GM18873 (cell line): ENCODE results near the gene FADS3.

ENCODE experiments used
- ATAC-seq: cut with Tn5 transposase; IDR thresholded peaks from one replicate; pipeline ENCODE4 v1.9.1; 2021; ENCODE audit warnings: mild to moderate bottlenecking, moderate library complexity, moderate number of reproducible peaks; ENCODE audit not compliant: unreplicated experiment, low FRiP score

FADS3 gene

DNA sequence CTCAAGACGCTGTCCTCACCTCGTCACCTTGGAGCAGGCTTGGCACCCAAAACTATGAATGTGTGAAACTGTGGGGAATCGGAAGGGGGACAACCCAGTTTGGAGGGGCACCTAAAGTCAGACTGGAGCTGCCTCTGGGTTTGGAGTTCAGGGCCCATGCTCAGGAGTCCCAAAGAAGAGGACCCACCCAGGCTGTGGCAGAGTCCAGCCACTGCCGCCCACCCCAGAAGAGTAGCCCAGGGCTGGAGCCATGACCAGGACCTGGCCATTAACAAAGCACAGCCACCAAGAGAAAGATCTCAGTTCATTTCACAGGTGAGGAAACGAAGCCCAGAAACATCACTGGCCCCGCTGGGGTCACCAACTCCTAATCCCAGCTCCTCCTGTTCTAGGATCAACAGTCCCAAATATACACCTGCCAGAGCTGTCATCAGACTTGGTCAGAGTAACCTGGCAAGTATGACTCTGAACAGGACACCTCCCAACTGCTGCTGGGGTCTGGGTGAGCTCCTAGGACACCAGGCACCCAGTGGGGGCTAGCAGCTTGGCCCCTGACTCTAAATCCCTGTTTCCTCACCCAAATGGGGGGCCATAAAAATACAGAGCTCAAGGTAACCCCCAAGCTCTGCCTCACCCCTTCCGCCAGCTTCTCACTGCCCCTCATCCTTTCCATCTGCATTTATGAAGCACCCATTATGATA is 23.3 kb upstream of the FADS3 start:
- ATAC-seq = no peak

DNA sequence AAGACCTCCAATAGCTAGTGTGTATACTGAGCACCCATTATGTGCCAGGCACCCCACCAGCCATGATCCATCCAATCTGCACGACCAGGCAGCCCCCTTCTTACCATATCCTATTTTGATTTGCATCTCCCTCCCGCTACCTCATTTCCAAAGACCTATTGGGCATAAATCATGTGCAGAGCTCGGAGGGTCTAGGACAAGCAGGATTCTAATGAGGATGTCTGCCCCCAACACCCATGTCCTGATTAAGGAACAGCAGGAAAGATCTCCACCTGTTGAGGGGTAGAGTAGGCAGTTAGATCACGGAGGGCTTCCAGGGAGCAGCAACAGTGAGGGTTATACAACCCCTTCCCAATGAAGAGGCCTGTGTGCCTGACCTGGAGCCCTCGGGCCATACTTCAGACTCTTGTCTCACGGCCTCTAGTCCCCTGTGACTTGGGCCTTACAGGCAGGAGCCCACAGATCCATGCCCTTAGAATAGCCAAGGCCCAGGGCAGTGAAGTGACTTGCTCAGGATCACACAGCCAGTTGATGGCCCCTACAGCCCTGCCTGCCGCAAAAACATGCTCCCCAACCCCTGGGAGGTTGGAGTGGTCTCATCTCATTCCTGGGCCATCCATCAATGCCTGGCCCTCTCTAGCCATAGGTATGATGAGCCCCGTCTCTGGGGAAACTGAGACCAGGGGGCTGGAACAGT is 22.5 kb upstream of the FADS3 start:
- no peak for ATAC-seq

DNA sequence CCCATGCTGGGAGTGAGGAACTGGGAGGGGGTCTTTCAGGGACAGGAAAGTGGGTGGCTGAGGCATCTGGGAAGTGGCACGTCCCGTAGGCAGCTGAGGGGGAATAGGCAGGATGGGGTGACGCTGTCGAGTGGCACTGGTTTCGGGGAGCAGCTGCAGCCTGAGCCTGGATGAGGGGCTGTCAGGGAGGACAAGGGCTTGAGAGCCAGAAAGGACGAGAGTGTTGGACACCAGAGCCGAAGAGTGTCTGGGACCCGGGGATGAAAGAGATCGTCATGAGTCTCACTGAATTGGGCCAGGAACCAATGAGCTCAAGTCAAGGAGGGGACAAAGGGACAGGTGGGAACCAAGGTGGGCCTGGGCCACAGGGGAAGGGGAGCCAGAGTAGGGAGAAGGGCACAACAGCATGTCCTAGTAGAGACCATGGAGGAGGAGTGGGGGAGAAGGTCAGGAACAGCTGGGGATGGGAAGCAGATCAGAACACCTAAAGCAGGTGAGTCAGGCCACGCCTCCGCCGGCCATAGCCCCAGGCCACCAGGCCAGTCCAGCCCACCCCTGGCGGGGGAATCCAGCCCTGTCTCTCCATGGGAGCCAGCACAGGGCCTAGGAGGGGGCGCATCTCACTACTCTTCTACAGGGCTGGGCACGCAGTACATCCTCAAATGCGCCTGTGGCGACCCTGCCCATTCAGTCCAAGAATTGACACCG is 21.8 kb upstream of the FADS3 start:
- no peak for ATAC-seq

DNA sequence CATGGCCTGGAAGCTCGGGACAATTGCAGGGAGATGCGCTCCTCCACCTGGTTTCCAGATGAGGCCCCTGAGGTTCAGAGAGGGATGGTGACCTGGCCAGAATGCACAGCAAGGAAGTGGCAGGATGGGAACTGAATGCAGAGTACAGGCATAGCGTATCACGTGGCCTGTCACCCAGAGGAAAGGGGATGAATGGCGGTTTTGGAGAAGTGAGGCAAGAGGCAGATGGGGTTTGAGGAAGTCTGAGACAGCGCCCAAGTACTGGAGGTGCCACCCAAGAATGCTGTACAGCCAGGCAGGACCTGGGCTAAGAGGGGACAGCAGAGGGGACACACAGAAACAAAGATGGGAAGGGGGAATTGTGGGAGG is 21.2 kb upstream of the FADS3 start:
- ATAC-seq = no peak

DNA sequence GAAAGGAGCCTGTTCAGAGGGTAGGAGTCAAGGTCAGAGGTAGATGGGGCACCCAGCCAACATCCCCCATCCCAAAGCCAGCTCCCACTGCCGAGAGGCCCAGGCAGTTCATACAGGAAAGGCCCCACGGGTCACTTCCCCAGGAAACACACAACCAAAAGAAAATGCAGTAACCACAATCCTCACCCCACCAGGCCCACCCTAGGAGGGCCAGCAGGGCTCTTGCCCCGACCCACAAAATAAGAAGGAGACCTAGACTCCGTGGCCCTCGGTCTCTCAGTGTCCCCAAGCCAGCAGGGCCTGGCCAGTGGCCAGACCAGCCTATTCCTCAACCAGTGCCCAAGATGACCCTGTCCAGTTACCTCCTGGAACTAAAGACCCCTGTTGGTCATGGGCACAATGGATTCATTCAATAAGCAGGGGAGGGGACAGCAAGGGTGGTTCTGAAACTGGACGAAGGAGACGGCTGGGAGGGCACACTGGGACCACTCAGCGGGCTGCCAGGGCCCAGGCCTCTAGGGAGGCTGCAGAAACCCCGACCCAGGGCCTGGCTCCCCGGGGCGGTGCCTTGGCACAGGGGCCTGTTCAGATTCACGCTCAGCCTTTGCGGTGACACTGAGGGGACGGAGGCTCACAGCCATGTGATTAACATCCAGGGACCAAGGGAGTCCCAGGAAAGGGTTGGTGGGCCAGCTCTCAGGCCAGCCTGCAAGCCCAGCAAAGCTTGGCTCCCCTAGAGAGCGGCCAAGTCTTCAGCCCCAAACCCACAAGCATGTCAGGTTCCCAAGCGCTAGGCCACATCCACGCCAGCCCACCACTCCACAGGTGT is 20.6 kb upstream of the FADS3 start:
- no peak for ATAC-seq

DNA sequence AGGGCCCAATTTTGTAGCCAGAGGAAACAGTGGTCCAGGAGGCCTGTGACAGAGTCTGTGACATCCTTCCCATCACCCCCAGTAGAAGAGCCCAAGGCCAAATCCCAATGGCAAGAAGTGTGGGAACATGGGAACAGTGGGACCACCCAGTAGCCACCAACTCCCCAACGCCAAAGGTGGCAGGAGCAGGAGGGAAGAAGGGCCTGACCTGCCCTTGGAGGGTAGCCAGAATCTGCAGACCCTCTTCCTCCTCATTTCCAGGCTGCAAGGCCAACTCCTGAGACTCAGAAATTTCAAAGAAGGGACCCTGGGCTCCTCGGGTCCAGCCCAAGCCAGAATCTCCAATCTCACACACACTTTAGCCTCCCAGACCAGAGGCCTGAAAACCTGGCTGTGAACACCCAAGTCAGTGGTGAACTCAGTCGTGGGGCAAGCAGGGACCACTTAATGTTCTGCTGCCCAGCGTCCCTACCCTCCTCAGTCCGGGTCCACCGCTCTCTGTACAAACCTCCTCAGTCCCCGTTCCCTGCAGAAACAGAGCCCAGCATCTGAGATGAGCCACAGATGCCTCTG is 19.9 kb upstream of the FADS3 start:
- ATAC-seq = no peak

DNA sequence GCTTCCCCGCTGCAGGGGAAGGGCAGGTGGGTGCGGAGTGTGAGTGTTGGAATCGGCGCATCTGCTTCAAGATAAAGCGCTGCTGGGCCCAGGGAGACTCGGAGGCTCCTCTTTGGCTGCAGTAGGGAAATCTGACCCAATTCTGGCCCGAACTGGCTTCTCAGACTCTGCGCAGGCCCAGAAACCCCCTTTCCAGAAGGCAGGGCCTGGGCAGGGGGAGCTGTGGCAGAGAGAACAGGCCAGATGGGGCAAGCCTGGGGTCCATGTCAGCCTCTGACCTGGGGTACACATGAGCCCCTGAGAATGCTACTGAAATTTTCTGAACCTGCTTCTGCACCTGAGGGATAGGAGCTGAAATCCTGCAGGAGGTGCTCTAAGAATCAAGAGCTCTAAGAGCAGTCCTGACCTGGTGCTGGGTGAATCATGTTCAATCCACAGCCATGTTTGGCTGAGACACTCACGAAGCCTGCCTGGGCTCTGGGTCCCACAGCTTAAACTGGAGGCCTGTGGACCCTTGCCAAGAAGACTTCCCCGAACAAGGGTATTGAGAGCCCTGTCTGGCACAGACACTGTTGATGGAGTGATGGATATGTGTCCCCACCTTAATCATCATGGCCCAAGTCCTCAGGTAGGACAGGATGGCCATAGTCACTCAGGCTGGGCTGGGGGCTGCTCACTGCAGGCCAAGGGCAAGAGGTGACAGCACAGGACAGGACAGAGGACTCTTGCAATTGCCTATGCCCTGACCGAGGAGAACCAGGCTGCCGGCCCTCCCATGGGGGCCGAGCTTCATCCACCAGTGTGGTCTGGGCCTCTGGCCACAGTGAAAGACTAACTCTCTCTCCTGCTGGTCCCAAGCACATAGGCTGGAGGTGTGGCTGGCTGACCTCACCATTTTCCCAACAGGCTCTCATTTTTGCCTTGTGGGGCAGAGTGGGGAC is 19.1 kb upstream of the FADS3 start:
- ATAC-seq = no peak

DNA sequence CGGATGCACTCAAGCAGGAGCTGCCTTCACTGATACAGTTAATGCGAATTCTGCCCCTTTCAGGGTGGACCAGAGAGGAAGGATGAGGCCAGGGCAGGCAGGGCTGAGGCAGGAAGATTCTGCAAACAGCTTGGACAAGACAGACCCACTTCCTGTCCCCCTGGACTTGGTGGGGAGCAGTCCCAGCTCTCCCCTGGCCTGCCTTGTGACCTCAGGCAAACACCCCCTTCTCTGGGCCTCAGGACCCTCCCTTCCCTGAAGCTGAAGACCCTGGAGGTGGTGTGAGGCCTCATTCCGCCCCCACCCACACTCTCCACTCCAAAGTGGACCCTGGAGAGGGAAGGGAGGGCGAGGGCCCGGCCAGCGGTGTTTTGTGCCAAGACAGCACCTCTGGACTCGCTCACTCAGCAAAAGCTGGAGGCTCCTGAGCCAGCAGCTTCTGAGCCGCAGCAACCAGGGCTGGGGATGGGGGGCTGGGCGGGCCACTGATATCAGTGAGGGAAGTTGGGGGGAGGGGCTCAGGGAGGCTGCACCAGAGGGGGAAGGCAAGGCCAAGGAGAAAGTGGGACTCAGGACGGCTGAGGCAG is 17.5 kb upstream of the FADS3 start:
- no peak for ATAC-seq

DNA sequence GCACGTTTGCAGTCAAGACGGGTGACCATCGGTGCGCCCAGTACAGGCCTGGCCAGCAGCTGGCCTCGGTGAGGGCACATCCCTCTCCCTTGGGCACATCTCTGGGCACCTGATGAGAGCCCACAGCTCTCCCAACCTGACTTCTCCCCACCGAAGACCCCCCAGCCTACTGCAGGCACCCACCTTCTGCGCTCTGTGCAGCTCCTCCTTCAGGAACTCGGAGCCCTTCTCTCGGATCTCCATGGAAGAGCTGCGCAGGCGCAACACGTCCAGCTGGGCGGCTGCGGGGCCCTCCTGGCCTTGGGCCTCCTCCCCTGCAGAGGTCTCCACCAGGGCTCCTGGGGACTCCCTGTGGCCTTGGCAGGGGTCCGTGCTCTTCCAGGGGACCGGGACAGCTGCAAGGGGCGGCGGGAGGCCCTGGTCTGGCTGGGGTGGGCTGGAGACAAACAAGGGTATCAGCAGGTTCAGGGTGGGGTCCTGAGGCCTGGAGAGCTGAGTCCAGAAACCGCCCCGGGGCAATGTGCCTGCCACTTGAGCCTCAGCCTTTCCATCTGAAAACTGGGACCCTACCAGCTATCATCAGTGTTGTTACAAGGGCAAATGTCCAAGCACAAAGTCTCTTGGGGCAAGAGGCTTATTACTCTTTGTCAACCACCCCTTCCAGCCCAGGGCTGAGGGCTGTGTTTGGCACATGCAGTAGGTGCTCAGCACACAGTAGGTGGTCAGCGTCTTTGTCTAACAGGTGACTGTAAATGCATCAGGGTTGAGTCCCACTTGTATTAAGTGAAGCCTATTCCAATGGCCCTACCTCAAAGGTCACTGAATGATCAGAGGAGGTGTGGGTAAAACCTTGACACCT is 16.8 kb upstream of the FADS3 start:
- ATAC-seq = no peak

DNA sequence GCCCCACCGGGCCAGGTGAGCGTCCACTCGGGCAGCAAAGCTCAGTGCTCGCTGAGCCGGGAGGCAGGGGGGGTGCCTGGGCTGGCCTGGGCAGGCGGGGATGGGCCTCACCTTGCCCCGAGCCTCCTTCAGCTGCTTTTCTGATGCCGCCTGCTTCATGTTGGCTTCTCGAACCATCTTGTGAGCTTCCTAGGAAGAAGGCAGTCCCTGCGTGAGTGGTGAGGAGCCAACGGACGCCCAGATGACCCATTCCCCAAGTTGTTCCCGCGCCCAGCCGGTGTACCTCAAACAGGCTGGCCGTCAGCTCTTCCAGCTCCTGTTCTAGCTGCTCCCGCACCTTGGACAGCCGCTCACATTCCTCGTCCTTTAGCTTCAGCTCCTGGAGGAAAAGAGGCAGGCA is 15.9 kb upstream of the FADS3 start:
- no peak for ATAC-seq

DNA sequence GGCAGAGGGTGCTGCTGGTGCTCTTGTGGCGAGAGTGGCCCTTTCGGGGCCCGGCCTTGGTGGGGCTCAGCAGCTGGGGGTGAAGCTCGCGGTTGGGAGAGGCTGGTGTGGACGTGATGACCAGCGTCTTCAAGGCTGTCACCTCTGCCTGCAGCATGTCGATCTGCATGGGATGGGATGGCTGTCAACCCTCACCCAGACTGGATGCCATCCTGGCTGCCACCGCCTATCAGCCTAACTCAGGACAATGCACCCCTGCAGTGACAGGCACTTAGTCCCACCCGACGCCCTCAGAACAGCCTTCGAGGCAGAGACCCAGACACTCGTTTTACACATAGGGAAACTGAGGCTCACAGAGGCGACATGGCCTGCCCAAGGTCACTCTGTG is 15.2 kb upstream of the FADS3 start:
- ATAC-seq = no peak

DNA sequence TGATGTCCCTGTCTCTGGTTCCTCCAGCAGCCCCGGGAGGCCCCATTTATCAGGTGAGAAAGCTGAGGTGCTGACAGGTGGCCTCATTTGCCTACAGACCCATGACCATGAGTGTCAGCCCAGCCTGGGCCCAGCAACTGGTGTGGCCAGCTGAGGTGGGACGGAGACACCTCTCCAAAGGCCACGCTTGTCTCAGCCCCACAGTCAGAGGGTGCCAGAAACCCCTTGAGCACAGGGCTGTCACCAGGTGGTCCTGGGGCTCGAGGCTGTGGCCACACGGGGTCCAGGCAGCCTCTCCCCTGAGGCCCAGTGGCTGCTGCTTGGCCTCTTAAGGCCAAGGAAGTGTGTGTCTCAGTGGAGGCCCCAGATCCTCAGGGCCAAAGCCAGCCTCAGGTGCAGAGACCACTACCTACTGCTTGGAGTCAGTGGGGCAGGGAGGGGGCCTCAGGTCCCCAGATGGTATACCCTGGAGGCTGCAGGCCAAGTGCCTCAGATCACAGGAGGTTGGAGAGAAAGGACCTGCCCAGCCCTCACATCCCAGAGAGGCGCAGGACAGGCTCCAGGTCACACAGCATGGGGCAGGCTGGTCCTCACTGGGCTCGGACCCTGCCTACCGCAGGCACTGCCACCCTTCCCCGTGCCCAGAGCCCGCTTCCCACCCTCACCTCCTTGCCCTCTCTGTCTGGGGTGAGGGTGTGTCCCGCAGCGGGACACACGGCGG is 14.6 kb upstream of the FADS3 start:
- ATAC-seq = no peak

DNA sequence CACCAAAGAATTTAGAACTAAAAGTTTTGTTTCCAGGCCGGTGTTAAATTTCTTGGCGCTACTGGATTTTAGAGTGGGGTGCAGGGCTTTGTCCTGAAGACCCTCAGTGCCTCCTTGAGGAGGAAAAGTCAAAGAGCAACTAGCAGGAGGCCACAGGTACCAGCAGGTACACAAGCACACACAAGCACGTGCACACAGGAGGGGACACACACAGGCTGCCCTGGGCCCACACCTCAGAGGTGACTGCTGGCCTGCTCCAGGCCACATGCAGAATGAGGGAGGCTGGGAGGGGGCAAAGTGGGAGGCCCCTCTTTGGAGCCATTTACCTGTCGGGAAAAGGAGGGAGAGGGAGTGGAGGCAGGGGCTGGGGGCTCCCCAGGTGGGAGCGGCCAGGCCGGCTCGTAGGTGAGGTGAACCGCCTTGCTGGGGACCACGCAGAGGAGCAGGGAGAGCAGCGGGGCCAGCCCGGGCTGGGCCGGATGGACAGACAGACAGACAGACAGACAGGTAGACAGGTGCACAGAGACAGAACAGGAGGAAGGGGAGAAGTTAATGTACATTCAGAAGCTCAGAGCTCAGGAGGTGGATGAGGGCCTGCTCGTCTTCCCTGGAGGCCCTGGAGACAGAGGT is 13.8 kb upstream of the FADS3 start:
- no peak for ATAC-seq

DNA sequence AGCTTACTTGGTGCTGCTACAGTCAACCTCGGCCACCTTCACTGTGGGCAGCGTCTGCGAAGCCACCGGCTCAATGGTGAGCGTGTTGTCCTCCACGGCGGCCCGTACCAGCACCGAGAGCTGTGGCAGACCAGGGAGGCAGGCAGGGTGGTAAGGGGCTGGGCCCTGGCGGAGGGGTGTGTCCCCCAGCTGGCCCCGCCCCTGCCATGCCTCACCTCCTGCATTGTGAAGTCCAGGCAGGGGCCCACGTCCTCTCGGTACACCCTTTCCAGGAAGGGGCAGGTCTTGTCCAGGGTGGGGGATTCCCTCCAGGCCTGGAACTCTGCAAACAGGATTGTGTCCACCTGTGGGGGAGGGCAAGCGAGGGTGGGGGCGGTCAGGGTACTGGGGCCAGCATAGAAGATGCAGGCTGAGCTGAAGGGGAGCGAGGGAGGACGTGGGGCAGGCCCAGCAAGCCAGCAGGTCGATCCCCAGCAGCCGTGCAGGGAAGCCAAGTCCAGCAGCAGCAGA is 13.2 kb upstream of the FADS3 start:
- no peak for ATAC-seq

DNA sequence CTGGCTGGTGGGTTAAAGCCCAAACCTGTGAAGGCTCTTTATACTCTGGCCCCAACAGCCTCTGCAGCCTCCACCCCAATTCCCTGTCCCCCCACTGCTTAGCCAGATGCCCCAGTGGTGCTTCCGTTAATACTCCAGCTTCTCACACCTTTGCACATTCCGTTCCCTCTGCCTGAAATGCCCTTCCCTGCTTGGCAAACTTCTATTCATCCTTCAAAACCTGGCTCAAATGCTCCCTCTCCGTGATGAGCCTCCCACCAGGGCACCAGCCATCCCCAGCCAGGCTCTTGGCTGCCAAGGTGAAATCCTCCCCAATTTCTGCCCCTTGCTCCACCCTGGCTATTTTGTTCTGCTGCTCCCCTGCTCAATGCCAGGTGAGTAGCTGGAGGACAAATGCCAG is 12.5 kb upstream of the FADS3 start:
- ATAC-seq = no peak

DNA sequence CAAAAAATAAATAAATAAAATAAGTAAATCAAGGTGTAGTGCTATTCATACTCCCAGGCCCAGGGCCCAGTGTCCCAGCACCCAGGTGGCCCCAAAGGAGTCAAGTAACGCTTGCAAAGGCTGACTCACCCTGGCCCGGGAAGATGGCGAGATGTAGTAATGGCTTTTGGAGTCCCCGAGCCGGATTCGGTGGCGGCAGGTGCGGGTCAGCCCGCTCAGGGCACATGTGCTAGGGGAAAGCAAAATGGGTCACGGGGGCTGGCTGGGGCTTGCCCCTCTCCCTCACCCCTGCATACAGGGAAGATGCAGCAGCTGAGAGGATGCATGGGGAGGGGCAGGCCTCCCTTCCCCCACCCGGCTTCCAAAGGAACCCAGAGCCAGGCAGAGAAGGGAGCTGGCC is 11.0 kb upstream of the FADS3 start:
- ATAC-seq = no peak

DNA sequence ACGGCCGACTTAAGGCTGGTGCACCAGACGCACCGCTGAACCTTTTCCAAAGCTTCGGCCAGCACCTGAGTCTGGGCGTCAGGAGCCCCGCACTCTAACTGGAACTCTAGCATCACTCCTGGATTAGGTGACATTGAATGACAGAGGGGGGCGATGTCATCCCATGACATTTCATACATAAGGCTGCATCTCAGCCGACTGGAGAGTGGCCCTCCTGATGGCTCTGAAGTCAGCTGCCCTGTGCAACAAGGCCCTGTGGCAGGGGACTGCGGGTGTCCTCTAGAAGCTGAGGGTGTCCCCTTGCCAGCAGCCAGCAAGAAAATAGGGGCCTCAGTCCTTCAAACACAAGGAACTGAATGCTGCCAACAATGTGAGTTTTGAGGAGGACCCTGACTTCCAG is 10.1 kb upstream of the FADS3 start:
- no peak for ATAC-seq
